HG02763 (cell line): ENCODE results near the gene GLI3.
A peak's percentile ranks its signal among the peaks of the same experiment; 100 is the strongest.

Experiments
- ATAC-seq: cut with Tn5 transposase; IDR thresholded peaks from one replicate; pipeline ENCODE4 v1.9.1; 2021; ENCODE audit warnings: mild to moderate bottlenecking, moderate library complexity; ENCODE audit not compliant: unreplicated experiment

Gene GLI3

DNA sequence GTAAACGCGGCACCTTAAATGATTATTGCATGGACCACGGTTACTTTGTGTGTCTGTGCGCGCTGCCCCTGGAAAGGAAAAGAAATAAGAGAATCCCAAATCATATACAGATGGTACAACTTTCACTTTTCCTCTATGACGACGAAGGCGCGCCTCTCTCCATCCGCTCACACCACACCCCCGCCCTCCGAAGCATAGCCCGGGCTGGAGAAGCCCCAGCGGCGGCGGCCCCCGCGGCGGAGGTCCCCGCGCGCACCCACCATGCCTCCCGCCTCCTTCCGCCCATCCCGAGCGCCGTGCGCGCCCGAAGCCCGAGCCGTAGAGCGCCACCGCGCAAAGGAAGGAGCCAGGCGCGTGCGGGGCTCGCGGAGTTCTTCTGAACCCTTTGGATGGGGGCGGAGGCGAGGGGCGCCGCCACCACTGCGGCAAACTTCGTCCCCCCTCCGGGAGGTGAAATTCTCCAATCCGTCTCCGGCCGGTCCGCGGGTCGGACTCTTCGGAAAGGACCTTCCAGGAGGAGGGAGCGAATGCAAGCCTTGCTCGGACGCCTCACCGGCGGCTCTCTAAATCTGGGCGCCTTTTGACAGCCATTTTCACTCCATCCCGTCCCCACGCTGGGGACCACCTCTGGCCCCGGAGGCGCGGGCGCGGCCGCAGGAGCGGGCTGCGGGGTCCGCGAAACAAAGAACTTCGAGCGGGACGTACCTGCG, 588 bp downstream of the GLI3 start:
- ATAC-seq = peak; percentile 18

- no peak for ATAC-seq
These were observed 1.3 kb downstream of the GLI3 start for GRCh38 chr7:42235741-42236161.

DNA sequence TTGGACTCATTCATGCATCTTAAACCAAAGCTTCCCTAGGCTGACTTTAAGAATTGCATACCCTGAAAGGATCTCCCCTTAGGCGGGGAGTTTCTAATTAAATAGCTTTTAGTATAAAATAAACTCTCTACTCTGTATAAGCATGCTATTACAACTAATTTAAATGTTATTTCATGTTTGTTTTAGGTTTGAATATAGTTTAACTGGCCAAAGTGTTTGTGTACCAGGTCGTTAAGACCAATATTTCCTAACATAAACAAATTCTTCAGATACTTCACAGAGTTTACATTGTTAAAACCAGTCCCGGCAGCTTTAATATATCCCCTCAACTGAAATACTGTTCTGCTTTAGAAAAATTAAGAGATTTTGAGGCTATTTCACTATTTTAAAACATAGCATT, 2.3 kb downstream of the GLI3 start:
- ATAC-seq = no peak

- ATAC-seq = no peak
These were observed 3.2 kb downstream of the GLI3 start for GRCh38 chr7:42233695-42234331.

- no peak for ATAC-seq
These were observed 3.8 kb downstream of the GLI3 start for GRCh38 chr7:42233171-42233570.

DNA sequence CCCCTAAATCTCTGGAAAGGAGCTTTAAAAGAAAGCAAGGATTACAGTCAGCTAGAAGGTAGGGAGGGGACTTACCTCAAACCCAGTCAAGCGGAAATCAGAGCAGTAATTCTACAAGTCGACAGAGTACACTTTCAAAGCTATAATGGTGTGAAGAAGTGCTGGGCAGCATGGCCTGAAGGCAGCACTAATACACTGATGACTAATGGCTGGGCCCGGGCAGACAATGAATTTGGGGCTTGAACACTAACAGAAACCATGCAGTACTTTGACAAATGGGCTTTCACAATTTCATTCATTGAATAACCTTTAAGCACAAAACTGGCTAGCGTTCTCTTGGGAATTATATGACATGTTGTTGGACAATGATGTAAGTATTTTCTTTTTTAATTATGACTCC, 4.7 kb downstream of the GLI3 start:
- ATAC-seq = no peak

DNA sequence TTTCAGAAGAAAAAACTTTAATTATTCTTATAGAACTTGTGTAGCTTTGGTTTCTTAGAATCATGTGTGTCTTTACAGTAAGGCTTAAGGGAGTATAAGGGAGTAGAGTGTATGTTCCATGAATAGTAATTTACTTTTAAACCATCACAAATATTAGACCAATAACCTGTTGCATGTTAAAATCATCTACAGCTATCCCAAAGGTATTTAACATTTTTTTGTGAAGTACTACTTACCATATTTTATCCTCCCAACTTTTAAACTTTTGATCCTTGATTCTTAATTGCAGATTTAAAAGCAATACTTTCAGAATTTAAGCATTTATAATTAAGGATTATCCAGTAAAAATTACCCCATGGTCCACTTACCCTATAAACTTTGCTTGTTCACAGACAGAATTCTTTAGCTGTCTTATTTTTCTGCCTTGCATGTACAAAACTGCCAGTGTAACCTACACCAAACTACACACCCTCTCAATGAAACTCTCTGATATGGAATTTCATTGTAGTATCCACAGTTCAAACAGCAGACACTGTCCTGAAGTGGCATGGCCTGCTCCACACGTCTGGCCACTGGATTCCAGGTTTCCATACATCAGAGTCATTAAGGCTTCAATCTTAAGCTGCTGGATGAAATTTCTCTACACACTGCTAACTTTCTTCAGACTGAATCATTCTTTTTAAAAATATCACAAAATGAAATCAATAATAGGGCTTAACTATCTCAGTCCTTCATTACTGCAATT, 5.8 kb downstream of the GLI3 start:
- ATAC-seq = no peak

- no peak for ATAC-seq
These were observed 8.9 kb downstream of the GLI3 start for GRCh38 chr7:42227936-42228591.

DNA sequence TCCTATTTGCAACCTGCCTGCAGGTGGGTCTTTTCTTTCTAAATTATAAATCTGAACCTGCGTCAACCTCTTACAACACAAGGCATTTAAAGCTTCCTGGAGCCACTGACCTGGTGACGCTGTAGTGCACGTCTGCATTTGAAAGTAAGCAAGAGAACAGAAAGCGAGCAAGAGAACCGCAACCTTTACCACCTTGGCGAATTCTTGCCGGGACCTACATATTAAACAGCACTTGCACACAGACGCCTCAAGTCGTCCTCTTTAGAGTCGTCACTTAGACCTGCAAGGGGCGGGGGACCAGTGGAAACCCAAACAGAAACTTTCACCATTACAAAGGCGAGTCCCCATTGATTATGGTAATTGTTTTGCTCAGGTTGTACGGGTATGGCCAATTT, 9.5 kb downstream of the GLI3 start:
- peak; percentile 65 for ATAC-seq

GRCh38 chr7:42227021-42227420, 10.0 kb downstream of the GLI3 start:
- ATAC-seq = no peak

- no peak for ATAC-seq
These were observed 10.6 kb downstream of the GLI3 start for GRCh38 chr7:42226354-42226941.

DNA sequence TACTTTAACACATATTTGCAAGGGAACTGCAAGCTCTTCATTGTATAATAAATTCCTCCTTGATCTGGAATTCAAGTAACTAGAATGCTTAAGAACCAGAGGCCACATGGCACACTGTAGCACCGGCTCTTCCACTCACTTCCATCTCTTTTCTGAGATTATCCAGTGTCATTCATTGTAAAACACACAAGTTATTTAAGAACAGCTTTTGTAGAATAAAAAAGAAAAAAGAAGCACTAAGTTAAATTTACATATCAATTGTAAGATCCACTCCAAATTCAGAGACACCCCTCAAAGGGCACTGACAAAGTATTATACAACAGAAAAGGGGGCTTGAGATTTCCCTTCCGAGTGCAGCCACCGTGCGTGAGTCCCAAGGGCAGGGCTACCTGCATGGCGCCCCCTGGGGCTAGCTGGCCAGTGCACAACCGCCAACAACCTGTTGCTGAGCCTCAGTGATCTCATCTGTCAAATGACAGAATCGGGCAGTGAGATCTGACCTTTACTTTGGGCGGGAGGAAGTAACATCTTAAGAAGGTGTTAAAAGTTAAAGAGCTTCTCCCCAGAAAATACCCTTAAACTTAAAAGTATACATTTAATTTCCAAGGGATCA, 12.5 kb downstream of the GLI3 start:
- ATAC-seq = no peak

- ATAC-seq = no peak
These were observed 14.1 kb downstream of the GLI3 start for GRCh38 chr7:42222891-42223290.

DNA sequence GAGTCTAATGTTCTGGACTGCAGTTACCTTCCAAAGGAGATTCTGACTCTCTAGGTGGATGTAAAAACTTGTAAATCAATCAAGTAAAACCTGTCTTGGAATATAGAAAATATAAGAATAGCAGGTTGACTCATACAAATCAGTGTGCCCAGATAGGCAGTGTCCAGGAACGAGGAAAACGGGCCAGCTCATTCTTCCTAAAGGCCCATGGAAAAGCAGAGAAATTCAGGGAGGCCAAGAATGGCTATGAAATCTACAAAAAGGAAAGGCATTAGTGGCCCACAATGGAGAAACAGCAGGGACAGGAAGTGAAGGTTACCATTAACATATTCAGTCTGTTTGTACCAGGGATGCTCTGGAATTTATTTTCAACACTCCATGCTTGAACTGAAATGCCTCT, 14.9 kb downstream of the GLI3 start:
- ATAC-seq = no peak

DNA sequence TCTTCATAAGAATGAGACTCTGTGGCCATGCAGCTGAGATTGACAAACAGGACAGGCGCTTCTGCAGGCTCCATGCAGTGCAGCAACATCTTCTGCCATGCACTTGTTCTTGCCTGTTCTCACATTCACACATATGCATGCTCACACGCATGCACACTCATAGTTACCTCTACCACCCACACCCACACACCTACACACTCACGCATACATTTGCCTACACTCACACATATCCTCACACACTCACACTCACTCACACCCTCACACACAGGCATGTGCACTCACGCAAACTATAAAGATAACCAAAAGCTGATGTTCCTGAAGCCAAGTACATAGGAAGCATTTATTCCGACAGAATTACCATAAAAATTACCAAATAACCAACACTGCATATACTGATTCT, 15.7 kb downstream of the GLI3 start:
- ATAC-seq = no peak

GRCh38 chr7:42219447-42219846, 17.6 kb downstream of the GLI3 start:
- no peak for ATAC-seq

DNA sequence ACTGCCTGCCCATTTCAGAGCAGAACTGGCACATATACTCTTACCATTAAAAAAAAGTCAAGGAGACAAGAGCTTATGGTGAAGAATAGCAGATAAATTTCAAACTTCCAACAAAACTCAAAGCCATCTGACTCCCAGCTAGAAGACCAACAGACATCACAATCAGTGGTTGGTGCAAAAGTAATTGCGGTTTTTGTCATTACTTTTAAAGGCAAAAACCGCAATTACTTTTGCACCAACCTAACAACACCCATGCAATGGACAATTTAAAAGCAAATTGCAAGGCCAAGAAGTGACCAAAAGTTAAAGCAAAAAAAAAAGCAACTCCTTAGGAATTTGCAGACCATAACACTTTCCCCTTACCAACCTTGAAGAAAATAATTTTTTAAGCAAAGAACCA, 18.8 kb downstream of the GLI3 start:
- no peak for ATAC-seq

- no peak for ATAC-seq
These were observed 19.5 kb downstream of the GLI3 start for GRCh38 chr7:42217548-42217947.

GRCh38 chr7:42217053-42217452, 20.0 kb downstream of the GLI3 start:
- ATAC-seq = no peak

DNA sequence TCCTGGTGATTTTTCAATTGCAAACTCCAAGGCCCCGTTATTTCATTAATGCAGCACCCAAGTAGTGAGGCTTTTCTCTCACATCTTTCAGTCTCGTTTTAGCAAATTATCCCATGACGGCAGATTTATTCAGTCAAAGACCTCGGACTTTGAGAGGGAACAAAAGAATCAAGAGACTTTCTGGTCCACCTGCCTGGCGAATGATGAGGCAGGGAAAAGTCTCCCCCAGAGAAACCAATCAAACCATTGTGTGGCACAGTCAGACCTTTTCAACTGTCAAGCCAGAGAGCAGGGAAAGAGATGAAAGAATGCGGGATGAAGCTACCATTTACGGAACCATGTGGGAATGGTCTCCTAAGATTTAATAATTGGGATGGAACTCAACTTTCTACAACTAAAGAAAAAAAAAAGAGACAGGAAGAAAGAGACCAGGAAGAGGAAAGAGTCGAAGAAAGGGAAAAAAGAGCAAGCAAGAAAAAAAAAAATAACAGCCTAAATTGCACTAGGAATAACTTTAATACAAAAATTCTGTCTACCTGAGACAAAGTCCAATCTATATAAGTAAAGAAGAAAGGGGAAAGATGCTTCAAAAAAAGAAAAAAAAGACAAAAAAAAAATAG, 22.8 kb downstream of the GLI3 start:
- no peak for ATAC-seq
